GM23338 (cell line): ENCODE measurements around the gene RRAS2. TPM values are rescaled to one million over a fixed set of nuclear protein-coding genes. Genes with fewer than 3 reads are reported as not detected.
A peak's percentile ranks its signal among the peaks of the same experiment; 100 is the strongest.

ENCODE experiments used
- ATAC-seq: fragments of 200-7000 bp; cut with Tn5 transposase; 3 replicates; pipeline ENCODE4 v1.9.1; 2020
- DNase-seq: peaks from one replicate; pipeline ENCODE4 v3.0.0-alpha.2; 2015; ENCODE audit warnings: low spot score
- H2AFZ ChIP-seq: fragments of 200-600 bp; sonication (generic); 2 replicates; pipeline ENCODE4 v1.8.0; 2016; ENCODE audit warnings: antibody characterized with exemption, mild to moderate bottlenecking, moderate library complexity
- H3F3A ChIP-seq: fragments of 200-600 bp; sonication (generic); replicated peaks from 2 replicates; pipeline ENCODE4 v1.8.0; 2017; ENCODE audit warnings: antibody characterized with exemption, mixed run types, low read depth
- H3K27ac ChIP-seq: fragments of 200-600 bp; sonication (generic); 2 replicates; pipeline ENCODE4 v1.6.1; 2016; ENCODE audit warnings: low read depth
- H3K27me3 ChIP-seq: fragments of 200-600 bp; sonication (generic); 2 replicates; pipeline ENCODE4 v1.8.0; 2016; ENCODE audit warnings: mild to moderate bottlenecking, mixed run types, moderate library complexity; ENCODE audit not compliant: insufficient read depth
- H3K36me3 ChIP-seq: fragments of 200-600 bp; sonication (generic); 2 replicates; pipeline ENCODE4 v1.8.0; 2016; ENCODE audit warnings: mild to moderate bottlenecking; ENCODE audit not compliant: insufficient read depth
- H3K4me1 ChIP-seq: fragments of 200-600 bp; sonication (generic); 2 replicates; pipeline ENCODE4 v1.8.0; 2016; ENCODE audit warnings: mild to moderate bottlenecking, moderate library complexity; ENCODE audit not compliant: insufficient read depth
- H3K4me2 ChIP-seq: fragments of 200-600 bp; sonication (generic); 2 replicates; pipeline ENCODE4 v1.7.1; 2017; ENCODE audit warnings: mixed run types
- H3K4me3 ChIP-seq: fragments of 200-600 bp; sonication (generic); 2 replicates; pipeline ENCODE4 v1.6.1; 2016; ENCODE audit warnings: mixed run types
- H3K79me2 ChIP-seq: fragments of 200-600 bp; sonication (generic); replicated peaks from 2 replicates; pipeline ENCODE4 v1.8.0; 2017; ENCODE audit warnings: mild to moderate bottlenecking; ENCODE audit not compliant: insufficient read depth
- H3K9me2 ChIP-seq: fragments of 200-600 bp; sonication (generic); 2 replicates; pipeline ENCODE4 v1.8.0; 2017; ENCODE audit not compliant: insufficient read depth
- H4K20me1 ChIP-seq: fragments of 200-600 bp; sonication (generic); replicated peaks from 2 replicates; pipeline ENCODE4 v1.8.0; 2017; ENCODE audit warnings: mild to moderate bottlenecking; ENCODE audit not compliant: insufficient read depth
- H3K27ac Mint-ChIP-seq: 2 replicates; pipeline ENCODE4 v1.8.0; 2020; ENCODE audit warnings: inconsistent platforms, mild to moderate bottlenecking, moderate library complexity, mixed read lengths
- H3K27me3 Mint-ChIP-seq: 3 replicates; pipeline ENCODE4 v1.8.0; 2022; ENCODE audit warnings: low read depth, mild to moderate bottlenecking, moderate library complexity, mixed read lengths, inconsistent platforms; ENCODE audit not compliant: insufficient read depth, poor library complexity
- H3K36me3 Mint-ChIP-seq: 3 replicates; pipeline ENCODE4 v1.8.0; 2021; ENCODE audit warnings: low read depth, mild to moderate bottlenecking, inconsistent platforms, moderate library complexity, mixed read lengths
- H3K4me1 Mint-ChIP-seq: 3 replicates; pipeline ENCODE4 v1.8.0; 2020; ENCODE audit warnings: mild to moderate bottlenecking, inconsistent platforms, mixed read lengths
- H3K4me3 Mint-ChIP-seq: 3 replicates; pipeline ENCODE4 v1.8.0; 2021; ENCODE audit warnings: moderate library complexity, mild to moderate bottlenecking, inconsistent platforms, mixed read lengths
- H3K9me3 Mint-ChIP-seq: 3 replicates; pipeline ENCODE4 v1.8.0; 2020; ENCODE audit warnings: moderate library complexity, mild to moderate bottlenecking, inconsistent platforms, mixed read lengths
- POLR2AphosphoS5 ChIP-seq: IDR thresholded peaks from 2 replicates; pipeline ENCODE4 v1.6.1; 2016; ENCODE audit warnings: antibody characterized with exemption, low read depth
- polyA plus RNA-seq: library from polyadenylated mRNA; unstranded; fragments of >200 nt; fragmentation: Nextera tagmentation; extraction: Ambion mirVana; gene quantifications from 2 replicates; pipeline ENCODE4 v1.2.1, GENCODE V29; 2016
- total RNA-seq: library from RNA; depleted of rRNA; stranded (reverse); fragments of >200 nt; shearing (Covaris generic); gene quantifications from 2 replicates; pipeline ENCODE4 v1.2.3, GENCODE V29; 2014
- TF ChIP-seq, protein P1 (sequence below): fragments of 250-450 bp; sonication (Bioruptor Pico); IDR thresholded peaks from 2 replicates; pipeline ENCODE4 v1.5.0; 2020; ENCODE audit warnings: mild to moderate bottlenecking, moderate library complexity

The RRAS2 gene
- total and polyA plus RNA-seq, 2 experiments from 2014 or later = 196 to 293 TPM

- peaks cover 12% of the 10 kb centered on the region for H3K9me2 ChIP-seq
- H3K27me3 Mint-ChIP-seq = peaks cover 24% of the 10 kb centered on the region
Observed at GRCh38 chr11:14266622-14267021, 92.4 kb downstream of the RRAS2 start.

More at GRCh38 chr11:14266622-14267021, 92.4 kb downstream of the RRAS2 start:
- Histone ChIP-seq H3K36me3 (no peaks in the 10 kb centered on the region), H3F3A (peaks cover 14% of the 10 kb centered on the region), H3K27ac (no peak overlapping the region), H3K4me1 (no peaks in the 10 kb centered on the region), H3K27me3 (no peaks in the 10 kb centered on the region), H3K79me2 (no peaks in the 10 kb centered on the region), H3K4me3 (no peak overlapping the region), H3K4me2 (no peak overlapping the region), H4K20me1 (peaks cover 3% of the 10 kb centered on the region; the same call in 1 of the 2 replicates), H2AFZ (no peak overlapping the region)
- Mint-ChIP-seq H3K36me3 (peaks cover 79% of the 10 kb centered on the region), H3K4me3 (no peak overlapping the region), H3K9me3 (peaks cover 46% of the 10 kb centered on the region), H3K27ac (no peak overlapping the region), H3K4me1 (peaks cover 8% of the 10 kb centered on the region)
- ATAC-seq = no peak
- peak; percentile 26; the same call in 1 of the 2 replicates for TF ChIP-seq POLR2AphosphoS5
- TF ChIP-seq, protein P1, sequence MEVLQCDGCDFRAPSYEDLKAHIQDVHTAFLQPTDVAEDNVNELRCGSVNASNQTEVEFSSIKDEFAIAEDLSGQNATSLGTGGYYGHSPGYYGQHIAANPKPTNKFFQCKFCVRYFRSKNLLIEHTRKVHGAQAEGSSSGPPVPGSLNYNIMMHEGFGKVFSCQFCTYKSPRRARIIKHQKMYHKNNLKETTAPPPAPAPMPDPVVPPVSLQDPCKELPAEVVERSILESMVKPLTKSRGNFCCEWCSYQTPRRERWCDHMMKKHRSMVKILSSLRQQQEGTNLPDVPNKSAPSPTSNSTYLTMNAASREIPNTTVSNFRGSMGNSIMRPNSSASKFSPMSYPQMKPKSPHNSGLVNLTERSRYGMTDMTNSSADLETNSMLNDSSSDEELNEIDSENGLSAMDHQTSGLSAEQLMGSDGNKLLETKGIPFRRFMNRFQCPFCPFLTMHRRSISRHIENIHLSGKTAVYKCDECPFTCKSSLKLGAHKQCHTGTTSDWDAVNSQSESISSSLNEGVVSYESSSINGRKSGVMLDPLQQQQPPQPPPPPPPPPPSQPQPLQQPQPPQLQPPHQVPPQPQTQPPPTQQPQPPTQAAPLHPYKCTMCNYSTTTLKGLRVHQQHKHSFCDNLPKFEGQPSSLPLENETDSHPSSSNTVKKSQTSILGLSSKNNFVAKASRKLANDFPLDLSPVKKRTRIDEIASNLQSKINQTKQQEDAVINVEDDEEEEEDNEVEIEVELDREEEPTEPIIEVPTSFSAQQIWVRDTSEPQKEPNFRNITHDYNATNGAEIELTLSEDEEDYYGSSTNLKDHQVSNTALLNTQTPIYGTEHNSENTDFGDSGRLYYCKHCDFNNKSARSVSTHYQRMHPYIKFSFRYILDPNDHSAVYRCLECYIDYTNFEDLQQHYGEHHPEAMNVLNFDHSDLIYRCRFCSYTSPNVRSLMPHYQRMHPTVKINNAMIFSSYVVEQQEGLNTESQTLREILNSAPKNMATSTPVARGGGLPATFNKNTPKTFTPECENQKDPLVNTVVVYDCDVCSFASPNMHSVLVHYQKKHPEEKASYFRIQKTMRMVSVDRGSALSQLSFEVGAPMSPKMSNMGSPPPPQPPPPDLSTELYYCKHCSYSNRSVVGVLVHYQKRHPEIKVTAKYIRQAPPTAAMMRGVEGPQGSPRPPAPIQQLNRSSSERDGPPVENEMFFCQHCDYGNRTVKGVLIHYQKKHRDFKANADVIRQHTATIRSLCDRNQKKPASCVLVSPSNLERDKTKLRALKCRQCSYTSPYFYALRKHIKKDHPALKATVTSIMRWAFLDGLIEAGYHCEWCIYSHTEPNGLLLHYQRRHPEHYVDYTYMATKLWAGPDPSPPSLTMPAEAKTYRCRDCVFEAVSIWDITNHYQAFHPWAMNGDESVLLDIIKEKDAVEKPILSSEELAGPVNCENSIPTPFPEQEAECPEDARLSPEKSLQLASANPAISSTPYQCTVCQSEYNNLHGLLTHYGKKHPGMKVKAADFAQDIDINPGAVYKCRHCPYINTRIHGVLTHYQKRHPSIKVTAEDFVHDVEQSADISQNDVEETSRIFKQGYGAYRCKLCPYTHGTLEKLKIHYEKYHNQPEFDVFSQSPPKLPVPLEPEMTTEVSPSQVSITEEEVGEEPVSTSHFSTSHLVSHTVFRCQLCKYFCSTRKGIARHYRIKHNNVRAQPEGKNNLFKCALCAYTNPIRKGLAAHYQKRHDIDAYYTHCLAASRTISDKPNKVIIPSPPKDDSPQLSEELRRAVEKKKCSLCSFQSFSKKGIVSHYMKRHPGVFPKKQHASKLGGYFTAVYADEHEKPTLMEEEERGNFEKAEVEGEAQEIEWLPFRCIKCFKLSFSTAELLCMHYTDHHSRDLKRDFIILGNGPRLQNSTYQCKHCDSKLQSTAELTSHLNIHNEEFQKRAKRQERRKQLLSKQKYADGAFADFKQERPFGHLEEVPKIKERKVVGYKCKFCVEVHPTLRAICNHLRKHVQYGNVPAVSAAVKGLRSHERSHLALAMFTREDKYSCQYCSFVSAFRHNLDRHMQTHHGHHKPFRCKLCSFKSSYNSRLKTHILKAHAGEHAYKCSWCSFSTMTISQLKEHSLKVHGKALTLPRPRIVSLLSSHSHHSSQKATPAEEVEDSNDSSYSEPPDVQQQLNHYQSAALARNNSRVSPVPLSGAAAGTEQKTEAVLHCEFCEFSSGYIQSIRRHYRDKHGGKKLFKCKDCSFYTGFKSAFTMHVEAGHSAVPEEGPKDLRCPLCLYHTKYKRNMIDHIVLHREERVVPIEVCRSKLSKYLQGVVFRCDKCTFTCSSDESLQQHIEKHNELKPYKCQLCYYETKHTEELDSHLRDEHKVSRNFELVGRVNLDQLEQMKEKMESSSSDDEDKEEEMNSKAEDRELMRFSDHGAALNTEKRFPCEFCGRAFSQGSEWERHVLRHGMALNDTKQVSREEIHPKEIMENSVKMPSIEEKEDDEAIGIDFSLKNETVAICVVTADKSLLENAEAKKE (CRISPR knock-in tag) = no peak
- DNase-seq = no peak
